Activated CD8-positive, alpha-beta memory T cell treated with anti-CD3 and anti-CD28 coated beads, Interleukin-2, amount 50 U/mL, for 4 hours (primary cell): Measurements from ENCODE around the gene GLT8D2.

Experiments used
- DNase-seq: peaks from one replicate; pipeline ENCODE4 v3.0.0-alpha.2; 2020

Gene GLT8D2

DNA sequence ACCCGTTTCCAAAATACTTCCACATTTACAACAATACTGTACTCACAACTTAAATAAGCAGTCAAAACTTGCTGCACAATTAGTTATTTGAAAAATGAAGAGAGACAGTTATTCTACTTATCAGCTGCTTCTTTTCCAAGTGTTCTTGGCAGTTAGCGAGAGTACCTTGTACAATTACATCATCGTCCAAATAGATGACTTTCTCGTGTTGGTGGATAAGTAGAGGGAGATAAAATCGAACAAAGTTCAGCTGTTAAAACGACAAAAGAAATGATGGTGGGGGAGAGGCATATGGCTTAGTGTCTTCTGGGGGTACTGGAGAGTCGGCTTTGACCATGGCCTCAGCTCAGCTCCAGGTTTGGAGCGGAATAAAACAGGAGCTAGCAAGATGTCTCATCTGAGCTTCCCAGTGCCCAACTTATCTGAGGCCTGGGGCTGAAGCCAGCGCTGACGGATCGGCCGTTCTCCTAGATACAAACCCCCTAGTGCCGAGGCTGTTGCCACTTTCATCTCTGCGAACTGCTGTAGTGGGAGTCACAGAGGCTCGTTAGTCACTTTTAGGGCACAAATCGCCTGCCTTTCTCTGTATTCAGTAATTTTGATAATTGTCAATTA lies 52.6 kb downstream of the GLT8D2 start:
- DNase-seq = no peak

- no peak for DNase-seq
Observed at GRCh38 chr12:103996595-103996994, 53.4 kb downstream of the GLT8D2 start.

- no peak for DNase-seq
Observed at GRCh38 chr12:103994235-103994634, 55.8 kb downstream of the GLT8D2 start.

DNA sequence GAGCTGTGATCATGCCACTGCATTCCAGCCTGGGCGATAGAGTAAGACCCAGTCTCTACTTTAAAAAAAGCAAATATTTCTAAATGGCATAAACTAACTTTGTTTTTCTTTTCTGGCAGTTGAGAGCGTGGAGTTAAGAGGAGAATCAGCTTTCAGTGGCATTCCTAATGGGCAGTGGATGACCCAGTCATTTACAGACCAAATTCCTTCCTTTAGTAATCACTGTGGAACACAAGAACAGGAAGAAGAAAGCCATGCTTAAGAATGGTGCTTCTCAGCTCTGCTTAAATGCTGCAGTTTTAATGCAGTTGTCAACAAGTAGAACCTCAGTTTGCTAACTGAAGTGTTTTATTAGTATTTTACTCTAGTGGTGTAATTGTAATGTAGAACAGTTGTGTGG lies 63.2 kb downstream of the GLT8D2 start:
- DNase-seq = no peak

GRCh38 chr12:103978384-103978982 lies 71.5 kb downstream of the GLT8D2 start:
- DNase-seq = no peak

GRCh38 chr12:103975368-103975767 lies 74.6 kb downstream of the GLT8D2 start:
- no peak for DNase-seq

DNA sequence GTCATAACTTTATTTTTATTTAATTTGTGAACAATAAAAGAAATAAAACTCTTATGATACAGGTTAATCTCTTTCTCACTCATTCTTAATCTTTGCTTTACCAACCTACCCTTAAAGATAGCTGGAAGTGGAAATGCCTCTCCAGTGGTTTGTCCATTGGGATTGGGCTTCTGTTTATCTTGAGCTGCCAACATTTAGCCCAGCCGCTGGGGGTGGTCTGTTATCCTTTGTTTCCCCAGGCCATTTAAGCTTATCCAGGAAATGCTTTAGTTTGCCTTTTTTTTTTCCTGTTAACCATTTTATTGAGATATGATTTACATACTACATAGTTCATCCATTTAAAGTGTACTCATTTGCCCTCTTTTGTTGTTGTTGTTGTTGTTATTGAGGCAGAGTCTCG lies 76.1 kb downstream of the GLT8D2 start:
- DNase-seq = no peak

DNA sequence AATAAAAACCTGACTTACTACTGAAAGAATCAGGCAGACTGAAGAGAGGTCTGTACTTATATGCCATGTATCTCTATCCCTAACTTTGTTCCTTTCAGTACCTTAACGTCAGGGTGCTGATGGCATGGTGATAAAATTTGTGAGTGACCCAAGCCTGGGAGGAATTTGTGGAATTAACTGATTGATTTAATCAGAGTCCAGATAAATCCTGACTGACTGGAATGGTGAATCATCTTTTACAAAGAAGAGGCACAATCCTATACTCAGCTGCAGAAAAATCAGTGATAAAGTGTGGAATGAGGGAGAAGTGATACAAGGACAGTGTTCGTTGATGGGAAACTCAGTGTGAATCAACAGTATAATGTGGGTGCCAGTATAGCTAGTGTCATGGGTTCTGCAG lies 80.6 kb downstream of the GLT8D2 start:
- DNase-seq = no peak

- DNase-seq = no peak
Observed at GRCh38 chr12:103966736-103967135, 83.3 kb downstream of the GLT8D2 start.

DNA sequence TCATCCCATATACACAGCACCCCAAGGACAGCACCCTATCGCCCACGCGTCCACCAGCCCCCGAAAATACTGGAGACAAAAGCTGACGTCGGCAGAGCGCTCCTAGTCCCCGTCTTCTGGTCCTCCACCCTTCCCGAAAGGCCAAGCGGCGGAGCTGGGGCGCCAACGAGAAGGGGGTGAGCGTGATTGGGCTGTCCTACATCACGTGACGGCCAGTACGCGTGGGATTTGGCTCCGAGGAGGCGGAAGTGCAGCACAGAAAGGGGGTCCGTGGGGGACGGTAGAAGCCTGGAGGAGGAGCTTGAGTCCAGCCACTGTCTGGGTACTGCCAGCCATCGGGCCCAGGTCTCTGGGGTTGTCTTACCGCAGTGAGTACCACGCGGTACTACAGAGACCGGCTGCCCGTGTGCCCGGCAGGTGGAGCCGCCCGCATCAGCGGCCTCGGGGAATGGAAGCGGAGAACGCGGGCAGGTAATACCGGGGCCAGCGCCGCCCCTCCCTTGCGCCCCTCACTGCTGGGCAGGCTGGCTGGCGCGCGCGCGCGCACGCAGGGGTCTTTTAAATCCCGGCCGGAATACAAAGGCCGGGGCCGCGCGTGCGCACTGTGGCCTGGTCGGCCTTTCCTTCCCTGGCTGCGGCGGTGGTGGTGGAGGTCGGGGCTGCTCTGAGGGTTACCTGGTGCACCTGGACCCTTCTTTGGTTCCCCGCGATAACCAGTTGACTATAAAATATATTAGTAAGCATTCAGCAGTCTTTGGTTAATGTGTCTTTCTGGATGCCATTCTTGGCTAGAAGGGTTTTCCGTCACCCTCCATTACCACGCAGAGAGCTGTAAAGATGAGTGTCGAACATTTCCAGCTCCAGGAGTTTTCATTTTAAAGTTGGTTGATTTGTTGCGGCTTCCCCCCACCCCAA lies 84.1 kb downstream of the GLT8D2 start, which contains the start of gene TDG:
Gene TDG, plus strand, starts transcription at position 283 of the 915 bp plus-strand sequence. Its CDS starts 166 bp downstream, at position 449.
- peak; percentile 95 for DNase-seq

GRCh38 chr12:103965255-103965589 lies 84.8 kb downstream of the GLT8D2 start:
- no peak for DNase-seq

GRCh38 chr12:103964805-103965204 lies 85.2 kb downstream of the GLT8D2 start:
- no peak for DNase-seq

DNA sequence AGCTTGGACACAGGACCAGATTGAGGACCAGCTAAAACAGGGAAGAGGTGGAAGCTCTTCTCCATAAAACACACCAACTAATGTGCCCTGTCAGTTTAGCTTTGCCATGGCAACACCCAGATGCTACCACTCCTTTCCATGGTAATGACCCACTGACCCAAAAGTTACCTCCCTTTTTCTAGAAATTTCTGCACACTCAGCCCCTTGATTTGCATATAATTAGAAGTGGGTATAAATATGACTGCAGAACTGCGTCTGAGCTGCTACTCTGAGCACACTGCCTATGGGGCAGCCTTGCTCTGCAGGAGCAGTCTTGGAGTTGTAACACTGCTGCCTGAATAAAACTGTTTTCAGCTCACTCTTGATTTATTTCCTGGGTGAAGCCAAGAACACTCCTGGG lies 87.5 kb downstream of the GLT8D2 start:
- no peak for DNase-seq

DNA sequence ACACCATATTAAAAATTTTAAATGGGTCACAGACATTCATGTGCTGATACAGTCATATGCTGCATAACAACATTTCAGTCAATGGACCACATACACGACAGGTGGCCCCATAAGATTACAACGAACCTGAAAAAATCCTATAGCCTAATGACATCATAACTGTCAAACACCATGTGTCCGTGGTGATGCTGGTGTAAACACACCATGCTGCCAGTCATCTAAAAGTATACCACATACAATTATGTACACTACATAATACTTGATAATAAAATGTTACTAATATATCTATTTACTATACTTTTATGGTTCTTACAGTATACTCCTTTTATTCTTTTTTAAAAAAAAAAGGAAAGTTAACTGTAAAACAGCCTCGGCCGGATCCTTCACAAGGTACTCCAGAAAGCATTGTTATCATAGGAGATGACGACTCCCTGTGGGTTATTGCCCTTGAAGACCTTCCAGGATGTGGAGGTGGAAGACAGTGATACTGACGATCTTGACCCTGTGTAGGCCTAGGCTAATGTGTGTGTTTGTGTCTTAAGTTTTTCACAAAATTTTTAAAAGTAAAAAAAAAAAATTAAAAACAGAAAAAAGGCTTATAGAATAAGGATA lies 89.3 kb downstream of the GLT8D2 start:
- no peak for DNase-seq

DNA sequence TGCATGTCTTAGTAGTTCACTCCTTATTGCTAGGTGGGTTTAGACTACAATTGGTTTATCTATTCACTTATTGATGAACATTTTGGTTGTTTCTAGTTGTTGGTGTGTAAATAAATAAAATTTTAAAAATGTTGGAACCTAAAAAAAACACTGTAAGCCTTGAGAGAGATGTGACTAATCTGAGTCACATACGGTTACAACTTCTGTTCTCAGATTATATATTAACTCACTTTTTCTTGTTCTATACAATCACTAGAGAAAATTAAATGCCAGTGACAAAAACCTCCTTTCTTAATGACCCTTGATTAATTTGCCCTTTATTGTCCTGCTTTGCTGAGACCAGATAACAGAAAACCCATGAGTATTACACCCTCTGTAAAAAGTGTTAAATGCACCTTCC lies 91.4 kb downstream of the GLT8D2 start:
- no peak for DNase-seq

DNA sequence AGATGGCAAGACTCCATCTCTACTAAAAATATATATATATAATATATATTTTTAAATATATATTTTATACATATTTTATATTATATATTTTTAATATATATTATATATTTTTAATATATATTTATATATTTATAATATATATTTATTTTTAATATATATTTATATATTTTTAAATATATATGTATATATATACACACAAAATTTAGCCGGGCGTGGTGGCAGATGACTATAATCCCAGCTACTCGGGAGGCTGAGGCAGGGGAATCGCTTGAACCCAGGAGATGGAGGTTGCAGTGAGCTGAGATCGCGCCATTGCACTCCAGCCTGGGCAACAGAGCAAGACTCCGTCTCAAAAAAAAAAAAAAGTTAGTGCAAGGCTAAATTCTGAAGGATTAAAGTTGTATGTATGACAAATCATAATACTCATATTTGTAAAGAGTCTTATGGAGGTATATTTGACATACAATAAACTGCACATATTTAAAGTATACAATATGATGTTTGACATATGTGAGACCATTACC lies 92.1 kb downstream of the GLT8D2 start:
- no peak for DNase-seq

GRCh38 chr12:103956509-103957027 lies 93.4 kb downstream of the GLT8D2 start:
- no peak for DNase-seq

DNA sequence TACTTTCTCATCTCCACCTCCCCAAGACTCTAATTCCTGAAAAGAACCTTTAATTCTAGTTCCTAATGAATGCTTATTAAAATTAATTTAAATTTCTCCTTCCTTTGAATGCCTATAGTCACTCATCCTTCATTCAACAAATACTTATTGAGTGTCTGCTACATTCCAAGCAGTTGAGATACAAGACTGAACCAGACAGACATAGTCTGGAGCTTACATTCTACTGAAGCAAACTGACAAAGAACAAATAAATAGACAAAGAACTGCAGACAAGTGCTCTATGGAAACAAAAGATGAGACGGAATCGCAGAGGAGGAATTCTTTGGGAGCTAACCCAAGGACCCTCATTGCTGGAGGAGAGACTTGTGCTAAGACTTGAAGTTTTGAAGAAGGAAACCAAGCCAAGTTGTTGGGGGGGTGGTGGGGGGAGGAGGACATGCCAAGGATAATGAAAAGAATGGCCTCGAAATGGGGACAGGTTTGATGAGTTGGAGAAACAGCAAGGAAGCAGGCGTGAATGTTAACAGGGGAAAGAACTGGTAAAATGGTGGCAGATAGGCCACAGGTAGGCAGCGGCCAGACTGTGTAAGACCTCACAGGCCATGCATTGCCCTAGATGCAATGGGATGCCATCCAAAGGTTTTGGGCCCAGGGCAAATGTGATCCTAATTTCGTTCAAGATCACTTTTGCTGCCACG lies 94.0 kb downstream of the GLT8D2 start:
- DNase-seq = no peak

DNA sequence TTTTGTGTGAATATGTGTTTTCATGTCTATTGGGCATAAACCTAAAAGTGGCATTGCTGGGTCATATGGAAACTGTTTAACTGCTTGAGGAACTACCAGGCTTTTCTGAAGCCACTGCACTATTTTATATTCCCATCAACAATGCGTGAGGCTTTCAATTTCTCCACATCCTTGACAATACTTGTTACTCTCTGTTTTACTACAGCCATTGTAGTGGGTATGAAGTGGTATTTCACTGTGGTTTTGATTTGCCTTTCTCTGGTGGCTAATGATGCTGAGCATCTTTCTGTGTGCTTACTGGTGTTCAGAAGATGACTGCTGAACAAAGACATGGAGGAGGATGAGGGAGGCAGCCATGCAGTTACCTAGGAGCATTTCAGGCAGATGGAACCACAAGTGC lies 97.5 kb downstream of the GLT8D2 start:
- DNase-seq = no peak

GRCh38 chr12:103948746-103949406 lies 101.1 kb downstream of the GLT8D2 start:
- no peak for DNase-seq

DNA sequence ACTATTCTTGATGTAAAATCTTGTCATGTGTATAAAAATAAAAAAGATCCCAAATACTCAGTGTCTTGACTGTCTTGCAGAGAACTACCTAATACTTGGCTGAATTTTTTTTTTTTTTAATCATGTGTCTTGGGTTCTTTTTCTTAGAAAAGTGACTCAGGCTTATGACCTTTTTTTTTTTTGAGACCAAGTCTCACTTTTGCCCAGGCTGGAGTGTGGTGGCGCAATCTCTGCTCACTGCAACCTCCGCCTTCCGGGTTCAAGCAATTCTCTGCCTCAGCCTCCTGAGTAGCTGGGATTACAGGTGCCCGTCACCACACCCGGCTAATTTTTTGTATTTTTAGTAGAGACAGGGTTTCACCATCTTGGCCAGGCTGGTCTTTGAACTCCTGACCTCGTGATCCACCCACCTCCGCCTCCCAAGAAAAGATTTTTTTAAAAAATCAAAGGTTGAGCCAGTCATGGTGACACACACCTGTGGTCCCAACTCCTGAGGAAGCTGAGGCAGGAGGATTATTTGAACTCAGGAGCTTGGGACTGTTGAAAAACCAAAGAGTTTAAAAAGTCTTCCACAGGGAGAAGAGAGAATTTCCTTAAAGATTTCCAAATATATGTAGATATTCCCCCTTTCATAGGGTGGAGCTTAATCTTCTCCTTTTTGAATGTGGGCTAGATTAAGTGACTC lies 102.0 kb downstream of the GLT8D2 start:
- DNase-seq = no peak
